HUES64 (cell line): ENCODE measurements around the gene PRDX3.
"Not testable (repeated sequence)": the region's sequence is repeated elsewhere in the genome, so short reads cannot be mapped to it uniquely, and the experiment has no call there.

Experiments
- H3K27ac ChIP-seq: 2 replicates; pipeline ENCODE4 v1.7.0; 2013; ENCODE audit warnings: low read depth, low read length, inconsistent platforms
- H3K27me3 ChIP-seq: 2 replicates; pipeline ENCODE4 v1.6.1; 2013; ENCODE audit warnings: mild to moderate bottlenecking, low read length; ENCODE audit not compliant: insufficient read depth
- H3K36me3 ChIP-seq: 2 replicates; pipeline ENCODE4 v1.6.1; 2013; ENCODE audit warnings: mild to moderate bottlenecking, low read length; ENCODE audit not compliant: insufficient read depth
- H3K4me1 ChIP-seq: 2 replicates; pipeline ENCODE4 v1.6.1; 2013; ENCODE audit warnings: mild to moderate bottlenecking, low read length, moderate library complexity; ENCODE audit not compliant: insufficient read depth
- H3K4me3 ChIP-seq: 2 replicates; pipeline ENCODE4 v1.5.1; 2013; ENCODE audit warnings: mild to moderate bottlenecking, low read length, moderate library complexity
- H3K9ac ChIP-seq: 2 replicates; pipeline ENCODE4 v1.6.1; 2013; ENCODE audit warnings: mild to moderate bottlenecking, low read depth, low read length
- H3K9me3 ChIP-seq: 2 replicates; pipeline ENCODE4 v1.6.1; 2013; ENCODE audit warnings: low read depth, low read length; ENCODE audit not compliant: insufficient read depth
- WGBS: fragments of 150-250, 120-280 bp; methylation state at CpG from one replicate; pipeline ENCODE4 v1.1.7; 2013; ENCODE audit warnings: missing lambda C conversion rate; 5-methylcytosine and 5-hydroxymethylcytosine counted together

Gene PRDX3

GRCh38 chr10:119138346-119139306, 40.0 kb downstream of the PRDX3 start:
- Histone ChIP-seq H3K27me3 (no peaks in the 10 kb centered on the region), H3K36me3 (peaks cover 22% of the 10 kb centered on the region), H3K9me3 (no peaks in the 10 kb centered on the region), H3K27ac (no peak overlapping the region), H3K4me1 (no peaks in the 10 kb centered on the region), H3K9ac (no peak overlapping the region), H3K4me3 (no peak overlapping the region)
- 96% methylated on average over 16 of the region's 16 CpGs for WGBS

DNA sequence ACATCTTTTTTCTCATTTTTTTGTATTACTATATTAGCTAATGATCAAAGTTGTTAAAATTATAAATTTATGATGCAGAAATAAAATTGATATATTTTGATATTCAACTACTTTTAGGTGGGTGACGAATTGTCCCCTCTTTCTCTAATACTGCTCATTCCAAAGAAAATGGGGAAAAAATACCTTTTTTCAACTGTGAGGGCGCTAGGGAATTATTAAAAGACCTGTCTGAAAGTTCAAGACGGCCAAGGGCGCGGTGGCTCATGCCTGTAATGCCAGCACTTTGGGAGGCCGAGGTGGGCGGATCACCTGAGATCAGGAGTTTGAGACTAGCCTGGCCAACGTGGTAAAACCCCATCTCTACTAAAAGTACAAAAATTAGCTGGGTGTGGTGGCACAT, 40.7 kb downstream of the PRDX3 start:
- not testable (repeated sequence) for H3K4me1 ChIP-seq, H3K9me3 ChIP-seq, H3K4me3 ChIP-seq, H3K27me3 ChIP-seq, H3K27ac ChIP-seq, H3K9ac ChIP-seq
- 79% methylated on average over 6 of the region's 8 CpGs for WGBS
- peaks cover 30% of the 10 kb centered on the region for H3K36me3 ChIP-seq

DNA sequence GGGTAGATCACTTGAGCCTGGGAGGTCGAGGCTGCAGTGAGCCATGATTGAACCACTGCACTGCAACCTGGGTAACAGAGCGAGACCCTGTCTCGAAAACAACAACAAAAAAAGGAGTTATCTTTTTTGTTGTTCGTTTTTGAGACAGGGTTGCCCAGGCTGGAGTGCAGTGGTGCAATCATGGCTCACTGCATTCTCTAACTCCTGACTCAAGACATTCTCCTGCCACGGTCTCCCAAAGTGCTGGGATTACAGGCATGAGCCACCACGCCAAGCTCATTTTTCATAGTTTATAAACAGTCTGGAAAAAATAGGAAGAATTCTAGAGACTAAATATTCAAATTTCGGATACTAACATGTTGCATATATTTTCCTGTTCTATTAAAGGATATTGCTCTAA, 42.5 kb downstream of the PRDX3 start:
- peaks cover 47% of the 10 kb centered on the region for H3K36me3 ChIP-seq
- no peaks in the 10 kb centered on the region for H3K4me1 ChIP-seq
- H3K9ac ChIP-seq: no peak overlapping the region
- no peaks in the 10 kb centered on the region for H3K9me3 ChIP-seq
- H3K27ac ChIP-seq: no peak overlapping the region
- no peak overlapping the region for H3K4me3 ChIP-seq
- WGBS: 97% methylated on average over 6 of the region's 7 CpGs
- no peaks in the 10 kb centered on the region for H3K27me3 ChIP-seq

GRCh38 chr10:119135513-119135881, 43.1 kb downstream of the PRDX3 start:
- H3K36me3 ChIP-seq: peaks cover 53% of the 10 kb centered on the region
- no peaks in the 10 kb centered on the region for H3K4me1 ChIP-seq
- over 99% methylated on average over 3 of the region's 4 CpGs for WGBS
- H3K27me3 ChIP-seq: no peaks in the 10 kb centered on the region
- no peak overlapping the region for H3K4me3 ChIP-seq
- H3K9me3 ChIP-seq: no peaks in the 10 kb centered on the region
- no peak overlapping the region for H3K9ac ChIP-seq
- no peak overlapping the region for H3K27ac ChIP-seq

- no peaks in the 10 kb centered on the region for H3K27me3 ChIP-seq
- H3K9me3 ChIP-seq: no peaks in the 10 kb centered on the region
- no peak overlapping the region for H3K4me3 ChIP-seq
- peaks cover 68% of the 10 kb centered on the region for H3K36me3 ChIP-seq
- no peak overlapping the region for H3K9ac ChIP-seq
- H3K27ac ChIP-seq: no peak overlapping the region
- WGBS: 92% methylated on average over 8 of the region's 8 CpGs
- no peaks in the 10 kb centered on the region for H3K4me1 ChIP-seq
These were observed 44.7 kb downstream of the PRDX3 start for GRCh38 chr10:119133949-119134348.

GRCh38 chr10:119132521-119133345, 45.9 kb downstream of the PRDX3 start:
- H3K27me3 ChIP-seq: no peaks in the 10 kb centered on the region
- H3K4me1 ChIP-seq: no peaks in the 10 kb centered on the region
- H3K27ac ChIP-seq: no peak overlapping the region
- H3K9ac ChIP-seq: no peak overlapping the region
- peaks cover 74% of the 10 kb centered on the region for H3K36me3 ChIP-seq
- 94% methylated on average over 14 of the region's 14 CpGs for WGBS
- no peaks in the 10 kb centered on the region for H3K9me3 ChIP-seq
- H3K4me3 ChIP-seq: no peak overlapping the region

GRCh38 chr10:119131512-119132240, 46.9 kb downstream of the PRDX3 start:
- Histone ChIP-seq H3K9ac (no peak overlapping the region; the same call in 1 of the 2 replicates), H3K27me3 (no peaks in the 10 kb centered on the region), H3K4me3 (no peak overlapping the region), H3K4me1 (no peaks in the 10 kb centered on the region), H3K9me3 (no peaks in the 10 kb centered on the region), H3K36me3 (peaks cover 76% of the 10 kb centered on the region), H3K27ac (no peak overlapping the region)
- WGBS: 94% methylated on average over 10 of the region's 10 CpGs

DNA sequence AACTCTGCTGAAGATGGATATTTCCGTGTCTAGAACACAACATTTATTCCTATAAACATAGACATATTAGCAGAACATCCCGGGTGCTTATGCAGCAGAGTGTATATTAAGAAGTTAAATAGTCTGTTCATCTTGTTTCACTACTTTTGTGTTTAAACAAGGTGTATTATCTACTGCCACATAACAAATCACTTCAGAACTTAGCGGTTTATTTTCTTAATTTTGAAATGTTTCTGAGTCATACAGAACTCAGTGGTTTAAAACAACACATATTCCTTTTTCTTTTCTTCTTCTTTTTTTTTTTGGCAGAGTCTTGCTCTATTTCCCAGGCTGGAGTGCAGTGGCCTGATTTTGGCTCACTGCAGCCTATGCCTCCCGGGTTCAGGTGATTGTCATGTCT, 48.9 kb downstream of the PRDX3 start:
- Histone ChIP-seq H3K36me3 (peaks cover 79% of the 10 kb centered on the region), H3K27ac (no peak overlapping the region), H3K9me3 (no peaks in the 10 kb centered on the region), H3K4me1 (no peaks in the 10 kb centered on the region), H3K4me3 (no peak overlapping the region), H3K9ac (no peak overlapping the region), H3K27me3 (no peaks in the 10 kb centered on the region)
- WGBS: 94% methylated on average over 3 of the region's 4 CpGs

DNA sequence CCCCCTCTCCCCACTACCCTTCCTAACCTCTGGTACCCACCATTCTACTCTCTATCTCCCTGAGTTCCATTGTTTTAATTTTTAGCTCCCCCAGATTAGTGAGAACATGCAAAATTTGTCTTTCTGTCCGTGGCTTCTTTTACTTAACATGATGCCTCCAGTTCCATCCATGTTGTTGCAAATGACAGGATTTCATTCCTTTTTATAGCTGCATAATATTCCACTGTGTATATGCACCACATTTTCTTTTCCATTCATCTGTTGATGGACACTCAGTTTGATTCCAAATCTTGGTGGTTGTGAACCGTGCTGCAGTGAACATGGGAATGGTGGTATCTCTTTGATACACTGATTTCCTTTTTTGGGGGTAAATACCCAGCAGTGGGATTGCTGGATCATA, 52.7 kb downstream of the PRDX3 start:
- Histone ChIP-seq H3K9ac (no peak overlapping the region), H3K27ac (no peak overlapping the region), H3K4me1 (no peaks in the 10 kb centered on the region), H3K36me3 (peaks cover 82% of the 10 kb centered on the region), H3K4me3 (no peak overlapping the region), H3K9me3 (no peaks in the 10 kb centered on the region), H3K27me3 (no peaks in the 10 kb centered on the region)
- 95% methylated on average over 2 of the region's 2 CpGs for WGBS

- no peak overlapping the region for H3K27ac ChIP-seq
- H3K4me1 ChIP-seq: no peaks in the 10 kb centered on the region
- peaks cover 93% of the 10 kb centered on the region for H3K36me3 ChIP-seq
- no peak overlapping the region for H3K4me3 ChIP-seq
- no peaks in the 10 kb centered on the region for H3K27me3 ChIP-seq
- WGBS: 95% methylated on average over 2 of the region's 2 CpGs
- no peak overlapping the region for H3K9ac ChIP-seq
- no peaks in the 10 kb centered on the region for H3K9me3 ChIP-seq
These were observed 57.7 kb downstream of the PRDX3 start for GRCh38 chr10:119120875-119121274.

DNA sequence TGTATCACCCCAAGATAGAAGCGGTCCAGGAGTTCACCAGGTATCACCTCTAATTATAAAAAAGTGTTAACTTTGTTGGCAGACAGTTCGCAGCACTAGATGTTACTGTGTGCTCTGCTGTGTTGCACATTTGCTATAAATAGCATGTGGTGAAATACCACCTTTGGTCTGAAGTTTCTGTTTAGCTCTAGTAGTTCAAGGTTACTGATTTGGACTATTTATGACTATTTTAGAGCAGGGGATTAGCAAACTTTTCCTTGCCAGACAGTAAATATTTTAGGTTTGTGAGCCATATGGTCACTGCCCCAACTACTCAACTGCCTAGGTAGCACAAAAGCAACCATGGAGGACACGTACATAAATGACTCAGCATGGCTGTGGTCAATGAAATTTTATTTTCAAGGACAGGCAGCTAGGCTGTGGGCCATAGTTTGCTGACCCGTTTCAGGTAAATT, 58.2 kb downstream of the PRDX3 start:
- H3K4me3 ChIP-seq: no peak overlapping the region
- no peaks in the 10 kb centered on the region for H3K4me1 ChIP-seq
- no peaks in the 10 kb centered on the region for H3K9me3 ChIP-seq
- H3K27me3 ChIP-seq: no peaks in the 10 kb centered on the region
- 96% methylated on average over 4 of the region's 4 CpGs for WGBS
- no peak overlapping the region for H3K9ac ChIP-seq
- H3K36me3 ChIP-seq: peaks cover 92% of the 10 kb centered on the region
- no peak overlapping the region for H3K27ac ChIP-seq
